ENCODE data around the gene DIO1. TPM values are rescaled to one million over a fixed set of nuclear protein-coding genes. Genes with fewer than 3 reads are reported as not detected.

Gene DIO1
- total and polyA plus RNA-seq, 9 of the 15 experiments (the other 6 are each of a cell fraction or from before 2014, with no cell fraction given): not detected

DNA sequence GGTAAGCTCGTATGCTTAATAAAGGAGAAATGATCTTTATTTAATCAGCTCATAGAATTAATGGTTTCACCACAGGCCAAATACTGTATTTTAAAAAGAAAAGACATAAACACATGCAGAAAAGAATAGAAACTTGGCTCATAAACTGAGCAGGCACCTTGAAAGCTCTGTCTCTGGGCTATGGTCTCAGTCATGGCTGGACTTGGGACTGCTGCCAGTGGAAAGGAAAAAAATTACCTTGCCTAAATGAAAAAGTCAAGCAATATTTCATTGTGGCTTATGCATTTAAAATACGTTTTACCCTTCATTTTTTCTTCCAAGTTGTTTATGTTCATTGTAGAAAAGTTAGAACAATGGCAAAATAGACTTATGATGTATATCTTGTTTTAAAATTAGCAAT, 60.1 kb downstream of the DIO1 start (continued):
- TF ChIP-seq KLF13 (tag; IDR thresholded peaks at IDR 0.05; ENCODE audit: borderline replicate concordance, low read depth) (no peak), ZNF263 (CRISPR knock-in tag; IDR thresholded peaks at IDR 0.05; ENCODE audit: borderline replicate concordance) (no peak), ZFPM2 (CRISPR knock-in tag; IDR thresholded peaks at IDR 0.05) (no peak), PREB (CRISPR knock-in tag; IDR thresholded peaks at IDR 0.05) (no peak), RHOXF2B (CRISPR knock-in tag; conservative IDR thresholded peaks at IDR 0.05) (no peak), SRSF3 (IDR thresholded peaks at IDR 0.05; ENCODE audit: insufficient read depth, low read length) (no peak), POLR2B (IDR thresholded peaks at IDR 0.05; ENCODE audit: low read depth, partially characterized antibody) (no peak), RAD21 (CRISPR knock-in tag; conservative IDR thresholded peaks at IDR 0.05 in 1 of 2, IDR thresholded peaks at IDR 0.05 in 1 of 2) (no peak), SMARCA4 (IDR thresholded peaks at IDR 0.05) (no peak), CXXC5 (CRISPR knock-in tag; IDR thresholded peaks at IDR 0.05) (no peak), ZBTB49 (CRISPR knock-in tag; IDR thresholded peaks at IDR 0.05; ENCODE audit: borderline replicate concordance) (no peak)
- TF ChIP-seq, protein P1, sequence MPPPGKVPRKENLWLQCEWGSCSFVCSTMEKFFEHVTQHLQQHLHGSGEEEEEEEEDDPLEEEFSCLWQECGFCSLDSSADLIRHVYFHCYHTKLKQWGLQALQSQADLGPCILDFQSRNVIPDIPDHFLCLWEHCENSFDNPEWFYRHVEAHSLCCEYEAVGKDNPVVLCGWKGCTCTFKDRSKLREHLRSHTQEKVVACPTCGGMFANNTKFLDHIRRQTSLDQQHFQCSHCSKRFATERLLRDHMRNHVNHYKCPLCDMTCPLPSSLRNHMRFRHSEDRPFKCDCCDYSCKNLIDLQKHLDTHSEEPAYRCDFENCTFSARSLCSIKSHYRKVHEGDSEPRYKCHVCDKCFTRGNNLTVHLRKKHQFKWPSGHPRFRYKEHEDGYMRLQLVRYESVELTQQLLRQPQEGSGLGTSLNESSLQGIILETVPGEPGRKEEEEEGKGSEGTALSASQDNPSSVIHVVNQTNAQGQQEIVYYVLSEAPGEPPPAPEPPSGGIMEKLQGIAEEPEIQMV (tag; conservative IDR thresholded peaks at IDR 0.05; ENCODE audit: low read depth): no peak
- TF ChIP-seq, protein P2, sequence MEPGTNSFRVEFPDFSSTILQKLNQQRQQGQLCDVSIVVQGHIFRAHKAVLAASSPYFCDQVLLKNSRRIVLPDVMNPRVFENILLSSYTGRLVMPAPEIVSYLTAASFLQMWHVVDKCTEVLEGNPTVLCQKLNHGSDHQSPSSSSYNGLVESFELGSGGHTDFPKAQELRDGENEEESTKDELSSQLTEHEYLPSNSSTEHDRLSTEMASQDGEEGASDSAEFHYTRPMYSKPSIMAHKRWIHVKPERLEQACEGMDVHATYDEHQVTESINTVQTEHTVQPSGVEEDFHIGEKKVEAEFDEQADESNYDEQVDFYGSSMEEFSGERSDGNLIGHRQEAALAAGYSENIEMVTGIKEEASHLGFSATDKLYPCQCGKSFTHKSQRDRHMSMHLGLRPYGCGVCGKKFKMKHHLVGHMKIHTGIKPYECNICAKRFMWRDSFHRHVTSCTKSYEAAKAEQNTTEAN (CRISPR knock-in tag; IDR thresholded peaks at IDR 0.05): no peak
